GM23338 (cell line): ENCODE measurements around the gene MID1IP1.

Source experiments
- CREB1 ChIP-seq: fragments of 250-450 bp; sonication (Bioruptor Pico); IDR thresholded peaks from 2 replicates; pipeline ENCODE4 v1.5.0; 2020; ENCODE audit warnings: low read depth, mild to moderate bottlenecking, moderate library complexity
- CTCF ChIP-seq, 2 experiments: fragments of 200-600 bp in 1 of 2; sonication (generic) in 1 of 2; conservative IDR thresholded peaks; 2 replicates each; pipeline versions ENCODE4 v1.5.1 to v1.6.1; 2016 to 2017; ENCODE audit warnings: antibody characterized with exemption in 2 of 2, low read depth in 2 of 2, mild to moderate bottlenecking in 2 of 2, moderate library complexity in 1 of 2
- ETS1 ChIP-seq: IDR thresholded peaks from 2 replicates; pipeline ENCODE4 v1.6.1; 2016; ENCODE audit warnings: antibody characterized with exemption
- EZH2 ChIP-seq: fragments of 200-600 bp; sonication (generic); IDR thresholded peaks from one replicate; pipeline ENCODE4 v1.8.0; 2017; ENCODE audit warnings: antibody characterized with exemption, mild to moderate bottlenecking, low read depth; ENCODE audit not compliant: unreplicated experiment
- EZH2phosphoT487 ChIP-seq: fragments of 200-600 bp; sonication (generic); IDR thresholded peaks from one replicate; pipeline ENCODE4 v1.8.1; 2018; ENCODE audit warnings: antibody characterized with exemption; ENCODE audit not compliant: unreplicated experiment
- JUNB ChIP-seq: IDR thresholded peaks from one replicate; pipeline ENCODE4 v1.6.1; 2016; ENCODE audit warnings: antibody characterized with exemption; ENCODE audit not compliant: unreplicated experiment
- POLR2AphosphoS5 ChIP-seq: IDR thresholded peaks from 2 replicates; pipeline ENCODE4 v1.6.1; 2016; ENCODE audit warnings: antibody characterized with exemption, low read depth
- REST ChIP-seq: IDR thresholded peaks from one replicate; pipeline ENCODE4 v1.6.1; 2018; ENCODE audit warnings: antibody characterized with exemption; ENCODE audit not compliant: unreplicated experiment
- STAT1 ChIP-seq: IDR thresholded peaks from one replicate; pipeline ENCODE4 v1.6.1; 2016; ENCODE audit warnings: antibody characterized with exemption; ENCODE audit not compliant: unreplicated experiment
- ZNF462 ChIP-seq: fragments of 250-450 bp; sonication (Bioruptor Pico); IDR thresholded peaks from 2 replicates; pipeline ENCODE4 v1.5.0; 2020; ENCODE audit warnings: mild to moderate bottlenecking, moderate library complexity

- no peak for TF ChIP-seq REST
- no peak for TF ChIP-seq EZH2
- TF ChIP-seq CTCF (conservative IDR thresholded peaks at IDR 0.05; ENCODE audit: low read depth in 2 of 2): peak in 1 of 2 experiments; percentile 17; a peak in 1 of 4 replicates
- no peak for TF ChIP-seq POLR2AphosphoS5
- TF ChIP-seq JUNB: no peak
- no peak for TF ChIP-seq EZH2phosphoT487
- TF ChIP-seq ETS1: no peak
- no peak for TF ChIP-seq CREB1 (CRISPR knock-in tag)
- no peak for TF ChIP-seq STAT1
- TF ChIP-seq ZNF462 (CRISPR knock-in tag): no peak
Measured at GRCh38 chrX:38768079-38768478, 33.2 kb upstream of the MID1IP1 start.
